Measurements from ENCODE around the gene EIF3I.

The EIF3I gene

DNA sequence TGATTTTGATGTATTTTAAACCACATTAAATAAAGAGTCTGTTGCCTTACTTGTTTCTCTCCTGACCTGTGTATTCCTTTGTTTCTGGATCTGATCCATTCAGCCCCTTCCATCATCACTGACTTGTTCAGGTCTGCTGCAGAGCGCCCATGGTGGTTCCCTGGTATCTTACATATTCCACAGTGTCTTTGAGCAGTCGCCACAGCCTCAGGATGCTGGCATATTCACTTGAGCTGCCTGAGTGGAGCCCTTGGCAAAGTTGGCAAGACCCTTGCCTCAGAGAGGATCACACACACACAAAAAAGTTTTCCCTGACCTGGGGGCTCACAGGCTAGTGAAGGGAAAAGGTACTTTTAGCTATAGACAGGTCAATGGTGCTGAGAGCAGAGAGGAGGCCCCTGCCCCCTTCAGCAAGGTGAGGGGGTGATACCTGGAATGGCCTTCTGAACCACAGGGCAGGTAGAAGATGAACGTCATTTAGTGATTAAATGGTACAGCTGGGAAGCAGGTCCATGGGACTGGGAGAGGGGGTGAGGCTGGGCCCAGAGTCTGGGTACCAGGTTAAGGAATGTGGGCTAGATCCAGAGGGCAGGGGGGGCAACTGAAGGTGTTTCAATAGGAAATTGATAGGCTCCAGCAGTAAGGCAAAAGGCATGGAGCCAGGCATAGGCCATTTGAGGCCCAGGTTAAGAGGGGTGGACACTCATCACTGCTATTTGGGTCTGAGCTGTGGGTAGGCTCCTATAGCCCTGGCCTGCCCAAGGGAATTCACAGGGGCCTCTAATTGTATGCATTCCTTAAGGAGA lies 23.8 kb upstream of the EIF3I start:
- DNase-seq (ENCODE audit: low read depth in 2 of 2): no peak

DNA sequence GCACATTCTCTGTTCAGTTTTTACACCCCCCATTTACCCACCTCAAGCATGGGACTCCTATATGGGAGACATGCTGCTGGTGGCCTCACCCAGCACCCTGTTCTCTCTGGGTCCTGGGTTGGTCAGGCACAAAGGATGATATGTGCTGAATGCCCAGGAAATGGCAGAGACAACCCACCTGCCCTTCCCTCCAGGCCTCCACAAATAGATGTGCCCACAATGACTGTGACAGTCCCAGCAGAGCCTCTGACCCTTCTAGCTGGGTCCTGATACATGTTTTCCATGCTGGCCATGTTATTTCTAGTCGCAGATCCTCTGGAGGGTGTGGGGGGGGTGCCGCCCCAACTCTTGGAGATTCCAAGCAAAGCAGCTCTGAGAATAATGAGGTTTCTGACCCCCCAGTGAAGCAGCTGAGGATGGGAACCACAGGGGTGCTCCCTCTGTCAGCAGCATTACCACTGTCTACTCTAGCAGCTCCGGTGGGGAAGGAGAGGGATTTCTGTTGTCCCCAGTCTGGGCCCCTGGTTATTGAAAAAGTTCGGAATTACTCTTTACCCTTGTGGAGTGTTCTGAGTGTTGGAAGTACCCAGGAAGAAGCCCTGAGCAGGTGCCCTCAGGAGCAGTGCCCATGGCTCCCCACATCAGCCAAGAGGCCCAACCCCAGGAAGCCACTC lies 23.0 kb upstream of the EIF3I start:
- no peak for DNase-seq (ENCODE audit: low read depth in 2 of 2)

GRCh38 chr1:32199717-32200072 lies 22.5 kb upstream of the EIF3I start:
- DNase-seq (ENCODE audit: low read depth in 2 of 2): no peak

DNA sequence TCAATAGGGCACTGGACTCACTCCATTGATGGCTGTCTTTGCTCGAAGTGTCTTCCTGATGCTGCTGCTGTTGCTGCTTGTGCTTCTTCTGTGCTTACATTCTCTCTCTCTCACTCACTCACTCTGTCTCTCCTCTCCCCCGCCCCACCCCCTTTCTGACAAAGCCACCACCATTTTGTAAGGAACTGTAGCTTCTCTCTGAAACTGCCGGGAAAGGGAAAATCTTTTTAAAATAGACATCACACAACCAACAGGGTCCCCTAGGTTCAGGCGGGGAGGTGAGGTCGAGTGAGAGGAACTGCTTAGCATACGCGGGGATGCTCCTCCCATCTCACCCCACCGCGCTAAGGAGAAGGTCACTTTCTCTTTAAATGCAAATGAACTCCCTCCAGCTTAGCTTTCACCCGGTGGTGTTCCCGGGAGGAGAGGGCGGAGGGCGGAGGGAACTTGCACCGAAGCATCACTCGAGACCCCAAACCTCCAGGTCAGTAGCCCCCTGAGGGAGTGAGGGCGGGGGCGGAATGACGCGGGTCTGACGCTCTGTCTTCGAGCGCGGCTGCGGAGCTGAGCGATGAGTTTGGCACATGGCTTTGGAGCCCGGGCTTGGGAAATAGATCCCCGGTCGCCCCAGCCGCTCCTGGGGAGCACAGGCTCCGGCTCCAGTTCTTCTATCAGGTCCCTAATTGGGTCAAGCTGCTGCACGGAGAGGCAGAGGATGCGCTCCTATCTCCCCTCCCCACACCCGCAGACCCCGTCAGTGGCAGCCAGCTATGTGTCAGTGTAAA lies 21.8 kb upstream of the EIF3I start, which contains the start of gene CCDC28B:
TSS of gene CCDC28B (plus strand) at position 370 of the 785 bp plus-strand sequence. CDS start 1,341 bp downstream, outside the sequence.
- DNase-seq (ENCODE audit: low read depth in 2 of 2): peak in 1 of 2 donors; percentile 29

DNA sequence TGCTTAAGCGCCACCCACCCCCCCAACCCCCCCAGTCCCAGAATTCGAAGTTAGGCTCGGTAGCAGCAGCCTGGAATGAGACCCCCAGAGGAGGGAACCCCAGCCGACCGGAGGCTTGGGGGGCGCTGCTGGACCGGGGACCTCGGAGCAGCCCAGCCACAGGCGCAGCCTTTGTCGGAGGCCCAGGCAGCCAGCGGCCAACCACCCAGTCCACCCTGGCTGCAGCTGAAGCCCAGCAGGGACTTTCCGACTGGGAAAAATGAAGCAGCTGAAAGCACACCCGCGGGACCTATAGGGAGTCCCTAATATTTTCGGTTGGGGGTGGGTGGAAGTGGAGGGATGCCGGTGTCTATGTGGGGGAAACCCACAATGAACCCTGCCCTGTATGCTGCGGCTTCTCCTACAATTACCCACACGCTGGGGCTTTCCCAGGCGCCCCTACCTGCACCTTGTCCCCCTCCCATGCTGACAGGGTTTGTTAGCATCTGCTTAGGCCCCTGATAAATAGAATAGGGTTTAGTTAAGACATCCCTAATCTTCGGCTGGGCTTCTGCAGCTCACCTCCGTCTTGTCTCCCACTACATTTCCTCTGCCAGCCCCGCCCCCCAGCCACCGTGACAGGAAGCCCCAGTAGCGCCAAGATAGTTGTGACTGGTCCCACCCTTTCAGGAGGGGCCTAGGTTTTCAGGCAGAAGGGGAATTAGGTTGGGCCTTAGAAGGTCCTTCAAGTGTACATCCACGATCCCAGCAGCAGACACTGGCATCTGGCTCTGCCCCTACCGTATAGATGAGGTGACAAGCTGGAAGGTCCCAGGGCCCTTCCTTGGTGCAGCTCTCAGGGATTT lies 21.0 kb upstream of the EIF3I start:
- DNase-seq (ENCODE audit: low read depth in 2 of 2): peak; percentile 68 to 80

DNA sequence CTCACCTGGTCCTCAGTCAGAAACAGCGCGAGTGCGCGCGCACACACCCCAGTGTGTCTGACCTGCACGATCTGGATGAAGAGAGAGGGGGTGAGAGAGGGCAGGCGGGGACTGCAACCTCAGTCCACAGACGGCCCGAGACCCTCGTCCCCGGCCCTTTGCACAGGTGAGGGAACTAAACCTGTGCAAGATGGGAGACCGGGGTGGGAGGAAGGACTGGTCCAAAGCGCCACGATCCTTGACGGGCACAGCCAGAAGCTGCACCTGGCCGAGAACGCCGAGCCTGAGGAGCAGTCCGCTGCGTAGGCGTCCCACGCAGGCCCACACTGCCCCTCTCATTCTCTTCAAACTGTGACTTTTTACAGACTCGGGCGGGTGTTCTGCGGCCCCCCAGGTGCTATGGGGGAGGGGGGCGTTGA lies 17.3 kb upstream of the EIF3I start:
- no peak for DNase-seq (ENCODE audit: low read depth in 2 of 2)

- DNase-seq (ENCODE audit: low read depth in 2 of 2): peak; percentile 74 to 79
Observed at GRCh38 chr1:32205401-32206370, 16.5 kb upstream of the EIF3I start, which contains the start of gene IQCC. TSS of gene IQCC (plus strand) at chr1:32205671. CDS start at chr1:32205682, 11 bp downstream.

DNA sequence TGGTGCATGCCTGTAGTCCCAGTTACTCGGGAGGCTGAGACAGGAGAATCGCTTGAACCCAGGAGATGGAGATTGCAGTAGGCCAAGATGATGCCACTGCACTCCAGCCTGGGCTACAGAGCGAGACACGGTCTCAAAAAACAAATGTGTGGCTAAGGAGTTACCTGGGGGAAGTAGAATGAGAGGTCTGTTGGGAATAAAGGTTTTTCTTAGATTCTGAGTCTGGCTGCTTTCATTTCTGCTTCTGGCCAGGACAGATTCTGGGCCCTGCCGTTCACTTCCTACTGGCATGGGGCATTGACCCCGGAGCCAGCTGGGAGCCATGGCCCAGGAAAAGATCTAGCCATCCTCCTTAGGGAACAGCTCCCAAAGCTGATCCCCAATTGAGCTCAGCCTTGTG lies 13.7 kb upstream of the EIF3I start:
- DNase-seq (ENCODE audit: low read depth in 2 of 2): no peak

DNA sequence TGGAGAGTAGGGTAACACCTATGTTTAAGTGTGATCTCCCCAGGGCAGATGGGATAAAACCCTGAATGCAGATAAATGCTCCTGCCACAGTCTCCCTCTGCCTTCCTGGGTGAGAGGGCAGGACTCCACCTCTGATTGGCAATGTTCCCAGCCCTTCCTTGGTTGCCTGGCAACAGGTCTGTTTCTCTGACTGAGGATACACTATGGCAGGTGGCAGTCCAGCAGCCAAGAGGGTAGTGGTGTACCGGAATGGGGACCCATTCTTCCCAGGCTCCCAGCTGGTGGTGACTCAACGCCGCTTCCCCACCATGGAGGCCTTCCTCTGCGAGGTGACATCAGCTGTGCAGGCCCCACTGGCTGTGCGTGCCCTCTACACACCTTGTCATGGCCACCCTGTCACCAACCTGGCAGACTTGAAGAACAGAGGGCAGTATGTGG lies 13.3 kb upstream of the EIF3I start, which contains the start of gene DCDC2B:
TSS of gene DCDC2B (plus strand) at position 199 of the 438 bp plus-strand sequence. CDS start at position 204, 5 bp downstream.
- DNase-seq (ENCODE audit: low read depth in 2 of 2): no peak

DNA sequence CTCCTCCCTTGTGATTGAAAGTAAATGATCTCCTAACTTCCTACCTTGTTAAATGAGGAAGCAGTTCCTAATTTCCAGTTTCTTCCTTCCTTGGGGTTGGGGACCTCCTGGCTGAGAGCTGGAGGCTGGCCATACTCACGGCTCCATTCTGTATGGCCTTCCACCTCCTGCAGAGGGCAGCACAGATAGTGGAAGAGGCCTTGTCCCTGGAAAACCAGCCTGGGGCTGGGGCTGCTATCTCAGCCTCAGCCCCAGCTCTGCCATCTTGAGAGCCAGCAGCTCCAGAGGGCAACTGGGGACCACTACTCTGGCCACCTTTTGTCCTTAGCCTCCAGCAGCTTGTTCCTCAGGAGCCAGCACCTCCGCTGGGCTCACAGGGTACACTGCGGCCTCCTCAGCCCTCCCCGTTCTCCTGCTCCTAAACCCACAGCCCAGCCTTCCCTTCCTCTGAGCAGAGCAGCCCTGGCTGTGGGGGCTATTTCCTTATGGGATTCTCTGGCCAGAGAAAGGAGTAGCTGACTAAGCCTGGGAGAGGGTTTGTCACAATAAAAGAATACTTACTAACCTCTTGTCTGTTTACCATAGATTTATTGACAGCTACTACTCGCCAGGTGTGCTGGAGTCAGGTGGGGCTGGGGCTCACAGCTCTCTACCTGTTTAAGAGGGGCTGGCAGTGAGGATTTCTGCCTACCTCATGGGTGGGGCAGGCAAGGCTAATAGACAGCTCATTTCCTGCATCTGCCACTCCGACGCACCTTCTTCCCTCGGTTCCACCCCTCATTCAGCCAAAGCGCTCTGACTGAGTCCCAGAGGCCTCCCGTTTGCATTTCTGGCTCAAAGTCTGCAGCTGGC lies 6.4 kb upstream of the EIF3I start:
- peak; percentile 39 to 47 for DNase-seq (ENCODE audit: low read depth in 2 of 2)

GRCh38 chr1:32216566-32216965 lies 5.6 kb upstream of the EIF3I start:
- no peak for DNase-seq (ENCODE audit: low read depth in 2 of 2)

DNA sequence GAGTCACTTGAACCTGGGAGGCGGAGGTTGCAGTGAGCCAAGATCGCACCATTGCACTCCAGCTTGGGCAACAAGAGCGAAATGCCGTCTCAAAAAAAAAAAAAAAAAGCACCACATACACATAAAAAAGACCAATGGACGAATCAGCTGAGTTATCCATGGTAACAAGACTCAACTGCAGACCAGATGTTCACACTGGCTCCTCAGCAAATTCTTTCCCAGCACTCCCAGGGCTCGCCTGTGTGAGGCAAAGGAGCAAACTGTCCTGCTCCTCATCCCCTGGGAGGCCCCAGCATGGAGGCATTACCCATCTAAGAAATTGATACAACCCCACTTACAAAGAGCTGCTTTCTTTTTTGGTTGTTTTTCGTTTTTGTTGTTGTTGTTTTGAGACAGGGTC lies 3.2 kb upstream of the EIF3I start:
- no peak for DNase-seq (ENCODE audit: low read depth in 2 of 2)

- no peak for DNase-seq (ENCODE audit: low read depth in 2 of 2)
Observed at GRCh38 chr1:32220746-32221580, 1.2 kb upstream of the EIF3I start.

DNA sequence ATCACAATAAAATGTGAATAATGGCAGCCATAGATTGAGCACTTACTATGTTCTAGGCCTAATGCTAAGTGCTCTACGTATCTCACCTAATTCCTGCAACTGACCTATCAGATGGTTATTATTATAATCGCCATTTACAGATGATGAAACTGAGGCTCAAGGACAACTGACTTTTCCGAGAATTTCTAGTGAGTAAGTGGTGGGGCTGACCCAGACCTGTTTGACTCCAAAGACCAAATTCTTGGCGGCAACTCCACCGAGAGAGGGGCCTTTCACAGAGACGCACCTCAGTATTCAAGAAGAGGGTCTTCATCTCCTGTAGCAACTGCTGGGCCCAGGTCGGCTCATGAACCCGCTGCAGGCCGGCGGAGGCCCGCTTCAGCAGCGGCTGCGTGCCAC lies 627 bp upstream of the EIF3I start:
- DNase-seq (ENCODE audit: low read depth in 2 of 2): no peak

GRCh38 chr1:32223683-32224082 lies 1.5 kb downstream of the EIF3I start:
- DNase-seq (ENCODE audit: low read depth in 2 of 2): no peak

DNA sequence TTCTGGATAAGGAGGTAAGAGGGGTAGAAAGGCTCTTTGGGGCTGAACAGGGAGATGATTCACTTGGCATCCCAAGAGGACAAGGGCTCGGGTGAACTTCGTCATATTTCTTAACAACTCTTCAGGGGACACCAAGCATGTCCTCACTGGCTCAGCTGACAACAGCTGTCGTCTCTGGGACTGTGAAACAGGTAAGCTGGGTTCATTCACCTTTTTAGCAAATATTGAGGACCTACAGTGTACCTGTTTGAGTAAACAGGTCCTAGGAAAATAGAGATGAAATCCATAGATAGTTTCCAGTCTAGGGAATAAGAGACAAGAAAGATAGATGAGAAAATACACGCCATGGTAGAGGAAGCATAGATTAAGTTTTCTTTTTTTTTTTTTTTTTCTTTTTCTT lies 2.1 kb downstream of the EIF3I start:
- no peak for DNase-seq (ENCODE audit: low read depth in 2 of 2)

GRCh38 chr1:32228771-32229170 lies 6.6 kb downstream of the EIF3I start:
- no peak for DNase-seq (ENCODE audit: low read depth in 2 of 2)

- DNase-seq (ENCODE audit: low read depth in 2 of 2): no peak
Observed at GRCh38 chr1:32231843-32232432, 9.7 kb downstream of the EIF3I start.

Data from activated CD4-positive, alpha-beta T cell treated with anti-CD3 and anti-CD28 coated beads for 24 hours (primary cell).